Neural cell (in vitro differentiated cells): ENCODE measurements around the gene PACRGL. TPM values are rescaled to one million over a fixed set of nuclear protein-coding genes. Genes with fewer than 3 reads are reported as not detected.

Experiments used
- H2AFZ ChIP-seq: fragments of 200-600, 300-800 bp; sonication (generic), shearing (Covaris generic); 2 replicates; pipeline ENCODE4 v1.6.0; 2014; ENCODE audit warnings: low read depth, mild to moderate bottlenecking, antibody characterized with exemption, low read length, moderate library complexity
- H3F3A ChIP-seq: fragments of 200-600 bp; shearing (Covaris generic); 2 replicates; pipeline ENCODE4 v1.6.1; 2016; ENCODE audit warnings: mild to moderate bottlenecking, moderate library complexity, mixed read lengths, antibody characterized with exemption, low read length; ENCODE audit not compliant: insufficient read depth, poor library complexity, severe bottlenecking
- H3K27ac ChIP-seq: fragments of 200-600, 300-800 bp; sonication (generic), shearing (Covaris generic); 2 replicates; pipeline ENCODE4 v1.5.1; 2014; ENCODE audit warnings: mild to moderate bottlenecking, low read length, moderate library complexity
- H3K27me3 ChIP-seq: fragments of 300-800, 200-600 bp; sonication (generic), shearing (Covaris generic); 2 replicates; pipeline ENCODE4 v1.6.0; 2014; ENCODE audit warnings: mild to moderate bottlenecking, low read depth, low read length, moderate library complexity; ENCODE audit not compliant: insufficient read depth
- H3K36me3 ChIP-seq: fragments of 300-800, 200-600 bp; sonication (generic), shearing (Covaris generic); 2 replicates; pipeline ENCODE4 v1.5.1; 2014; ENCODE audit warnings: mild to moderate bottlenecking, antibody characterized with exemption, low read length, moderate library complexity; ENCODE audit not compliant: insufficient read depth
- H3K4me2 ChIP-seq: fragments of 300-800, 200-600 bp; sonication (generic), shearing (Covaris generic); 2 replicates; pipeline ENCODE4 v1.6.0; 2014; ENCODE audit warnings: mild to moderate bottlenecking, low read length
- H3K4me3 ChIP-seq: fragments of 300-800, 200-600 bp; sonication (generic), shearing (Covaris generic); 2 replicates; pipeline ENCODE4 v1.5.1; 2014; ENCODE audit warnings: mild to moderate bottlenecking, low read length, moderate library complexity
- H3K79me2 ChIP-seq: fragments of 200-600 bp; shearing (Covaris generic); replicated peaks from 2 replicates; pipeline ENCODE4 v1.6.0; 2014; ENCODE audit warnings: mild to moderate bottlenecking, low read length, moderate library complexity; ENCODE audit not compliant: insufficient read depth
- H3K9ac ChIP-seq: fragments of 300-800, 200-600 bp; sonication (generic), shearing (Covaris generic); 2 replicates; pipeline ENCODE4 v1.6.1; 2016; ENCODE audit warnings: mild to moderate bottlenecking, low read length, mixed read lengths
- H3K9me2 ChIP-seq: fragments of 200-600 bp; shearing (Covaris generic); 2 replicates; pipeline ENCODE4 v1.6.1; 2016; ENCODE audit warnings: mild to moderate bottlenecking, low read length, mixed read lengths; ENCODE audit not compliant: insufficient read depth
- H3K9me3 ChIP-seq: fragments of 200-600, 300-800 bp; sonication (generic), shearing (Covaris generic); 2 replicates; pipeline ENCODE4 v1.6.1; 2016; ENCODE audit warnings: mild to moderate bottlenecking, mixed run types, low read length, moderate library complexity, mixed read lengths
- H4K20me1 ChIP-seq: fragments of 200-600 bp; shearing (Covaris generic); 2 replicates; pipeline ENCODE4 v1.6.1; 2016; ENCODE audit warnings: mild to moderate bottlenecking, mixed run types; ENCODE audit not compliant: insufficient read depth
- EP300 ChIP-seq: fragments of 450-650 bp; conservative IDR thresholded peaks from 2 replicates; pipeline ENCODE4 v1.6.1; 2014; ENCODE audit warnings: antibody characterized with exemption, mild to moderate bottlenecking, moderate library complexity; ENCODE audit not compliant: poor library complexity, severe bottlenecking
- EZH2 ChIP-seq: fragments of 200-600, 300-800 bp; shearing (Covaris generic), sonication (generic); IDR thresholded peaks from 2 replicates; pipeline ENCODE4 v1.6.1; 2014; ENCODE audit warnings: antibody characterized with exemption, low read length, borderline replicate concordance, mild to moderate bottlenecking; ENCODE audit not compliant: insufficient read depth, poor library complexity, severe bottlenecking
- POLR2AphosphoS5 ChIP-seq: IDR thresholded peaks from 2 replicates; pipeline ENCODE4 v1.6.1; 2012
- SMC3 ChIP-seq: fragments of 450-650 bp; conservative IDR thresholded peaks from 2 replicates; pipeline ENCODE4 v1.6.1; 2014; ENCODE audit warnings: antibody characterized with exemption, mild to moderate bottlenecking, moderate library complexity; ENCODE audit not compliant: poor library complexity
- TAF1 ChIP-seq: IDR thresholded peaks from 2 replicates; pipeline ENCODE4 v1.6.1; 2012; ENCODE audit warnings: low read depth
- polyA plus RNA-seq: library from polyadenylated mRNA; depleted of rRNA; stranded (reverse); fragments of >200 nt; gene quantifications from 2 replicates; pipeline ENCODE4 v1.2.3, GENCODE V29; 2014
- TF ChIP-seq, protein P1 (sequence below): IDR thresholded peaks from 2 replicates; pipeline ENCODE4 v1.6.1; 2012; ENCODE audit warnings: borderline replicate concordance
- TF ChIP-seq, protein P2 (sequence below): fragments of 450-650 bp; IDR thresholded peaks from 2 replicates; pipeline ENCODE4 v1.5.1; 2014; ENCODE audit warnings: antibody characterized with exemption, mild to moderate bottlenecking, moderate library complexity; ENCODE audit not compliant: poor library complexity, severe bottlenecking

Gene PACRGL
- polyA plus RNA-seq, 1 donor from 2014 or later: 41.9 TPM

GRCh38 chr4:20752641-20753040 lies 52.4 kb downstream of the PACRGL start:
- H2AFZ ChIP-seq: no peak overlapping the region
- no peak overlapping the region for H3K4me3 ChIP-seq
- H4K20me1 ChIP-seq: no peaks in the 10 kb centered on the region
- H3K9me3 ChIP-seq: no peaks in the 10 kb centered on the region
- H3K9me2 ChIP-seq: no peaks in the 10 kb centered on the region
- H3K27me3 ChIP-seq: no peaks in the 10 kb centered on the region
- no peak for TF ChIP-seq EP300
- TF ChIP-seq, protein P1, sequence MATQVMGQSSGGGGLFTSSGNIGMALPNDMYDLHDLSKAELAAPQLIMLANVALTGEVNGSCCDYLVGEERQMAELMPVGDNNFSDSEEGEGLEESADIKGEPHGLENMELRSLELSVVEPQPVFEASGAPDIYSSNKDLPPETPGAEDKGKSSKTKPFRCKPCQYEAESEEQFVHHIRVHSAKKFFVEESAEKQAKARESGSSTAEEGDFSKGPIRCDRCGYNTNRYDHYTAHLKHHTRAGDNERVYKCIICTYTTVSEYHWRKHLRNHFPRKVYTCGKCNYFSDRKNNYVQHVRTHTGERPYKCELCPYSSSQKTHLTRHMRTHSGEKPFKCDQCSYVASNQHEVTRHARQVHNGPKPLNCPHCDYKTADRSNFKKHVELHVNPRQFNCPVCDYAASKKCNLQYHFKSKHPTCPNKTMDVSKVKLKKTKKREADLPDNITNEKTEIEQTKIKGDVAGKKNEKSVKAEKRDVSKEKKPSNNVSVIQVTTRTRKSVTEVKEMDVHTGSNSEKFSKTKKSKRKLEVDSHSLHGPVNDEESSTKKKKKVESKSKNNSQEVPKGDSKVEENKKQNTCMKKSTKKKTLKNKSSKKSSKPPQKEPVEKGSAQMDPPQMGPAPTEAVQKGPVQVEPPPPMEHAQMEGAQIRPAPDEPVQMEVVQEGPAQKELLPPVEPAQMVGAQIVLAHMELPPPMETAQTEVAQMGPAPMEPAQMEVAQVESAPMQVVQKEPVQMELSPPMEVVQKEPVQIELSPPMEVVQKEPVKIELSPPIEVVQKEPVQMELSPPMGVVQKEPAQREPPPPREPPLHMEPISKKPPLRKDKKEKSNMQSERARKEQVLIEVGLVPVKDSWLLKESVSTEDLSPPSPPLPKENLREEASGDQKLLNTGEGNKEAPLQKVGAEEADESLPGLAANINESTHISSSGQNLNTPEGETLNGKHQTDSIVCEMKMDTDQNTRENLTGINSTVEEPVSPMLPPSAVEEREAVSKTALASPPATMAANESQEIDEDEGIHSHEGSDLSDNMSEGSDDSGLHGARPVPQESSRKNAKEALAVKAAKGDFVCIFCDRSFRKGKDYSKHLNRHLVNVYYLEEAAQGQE: no peak
- H3K9ac ChIP-seq: no peak overlapping the region
- H3K27ac ChIP-seq: no peak overlapping the region
- no peak overlapping the region for H3K4me2 ChIP-seq
- no peaks in the 10 kb centered on the region for H3K79me2 ChIP-seq
- no peaks in the 10 kb centered on the region for H3F3A ChIP-seq
- no peaks in the 10 kb centered on the region for H3K36me3 ChIP-seq

GRCh38 chr4:20754036-20754435 lies 53.8 kb downstream of the PACRGL start:
- H3F3A ChIP-seq: no peaks in the 10 kb centered on the region
- no peaks in the 10 kb centered on the region for H4K20me1 ChIP-seq
- no peaks in the 10 kb centered on the region for H3K9me2 ChIP-seq
- no peak overlapping the region for H3K9ac ChIP-seq
- H3K27ac ChIP-seq: no peak overlapping the region
- H3K4me2 ChIP-seq: no peak overlapping the region
- TF ChIP-seq, protein P2, sequence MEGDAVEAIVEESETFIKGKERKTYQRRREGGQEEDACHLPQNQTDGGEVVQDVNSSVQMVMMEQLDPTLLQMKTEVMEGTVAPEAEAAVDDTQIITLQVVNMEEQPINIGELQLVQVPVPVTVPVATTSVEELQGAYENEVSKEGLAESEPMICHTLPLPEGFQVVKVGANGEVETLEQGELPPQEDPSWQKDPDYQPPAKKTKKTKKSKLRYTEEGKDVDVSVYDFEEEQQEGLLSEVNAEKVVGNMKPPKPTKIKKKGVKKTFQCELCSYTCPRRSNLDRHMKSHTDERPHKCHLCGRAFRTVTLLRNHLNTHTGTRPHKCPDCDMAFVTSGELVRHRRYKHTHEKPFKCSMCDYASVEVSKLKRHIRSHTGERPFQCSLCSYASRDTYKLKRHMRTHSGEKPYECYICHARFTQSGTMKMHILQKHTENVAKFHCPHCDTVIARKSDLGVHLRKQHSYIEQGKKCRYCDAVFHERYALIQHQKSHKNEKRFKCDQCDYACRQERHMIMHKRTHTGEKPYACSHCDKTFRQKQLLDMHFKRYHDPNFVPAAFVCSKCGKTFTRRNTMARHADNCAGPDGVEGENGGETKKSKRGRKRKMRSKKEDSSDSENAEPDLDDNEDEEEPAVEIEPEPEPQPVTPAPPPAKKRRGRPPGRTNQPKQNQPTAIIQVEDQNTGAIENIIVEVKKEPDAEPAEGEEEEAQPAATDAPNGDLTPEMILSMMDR: no peak
- TF ChIP-seq, protein P1: no peak
- TF ChIP-seq SMC3 (no peak), POLR2AphosphoS5 (no peak), EZH2 (no peak), TAF1 (no peak)
- no peak overlapping the region for H3K4me3 ChIP-seq
- H3K9me3 ChIP-seq: no peaks in the 10 kb centered on the region
- no peaks in the 10 kb centered on the region for H3K79me2 ChIP-seq
- H3K36me3 ChIP-seq: no peaks in the 10 kb centered on the region
- H3K27me3 ChIP-seq: no peaks in the 10 kb centered on the region
- no peak overlapping the region for H2AFZ ChIP-seq
